NCI-H82 treated with DMSO at 0.1 percent for 48 hours (cell line): Measurements from ENCODE around the gene ESPN.

ENCODE experiments used
- DNase-seq: peaks from one replicate; lab custom pipeline; 2025; ENCODE audit not compliant: unreplicated experiment; lab: John Stamatoyannopoulos, UW

The ESPN gene

DNA sequence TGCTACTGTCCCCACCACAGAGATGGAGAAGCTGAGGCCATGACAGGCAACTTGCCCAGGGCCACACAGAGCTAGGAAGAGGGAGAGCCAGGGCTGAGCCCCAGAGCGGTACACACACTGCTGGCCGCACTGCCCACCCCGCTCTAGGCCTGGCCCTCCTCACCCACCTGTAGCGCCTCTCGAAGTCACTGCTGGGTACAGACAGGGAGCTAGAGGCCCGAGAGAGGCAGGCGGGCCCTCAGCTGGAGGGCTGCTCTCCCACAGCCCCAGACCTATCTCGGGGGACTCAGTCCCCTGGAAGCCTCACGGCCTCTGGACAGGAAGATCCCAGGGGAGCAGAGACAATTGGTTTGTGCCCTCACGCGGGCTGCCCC is 84.2 kb downstream of the ESPN start:
- no peak for DNase-seq

DNA sequence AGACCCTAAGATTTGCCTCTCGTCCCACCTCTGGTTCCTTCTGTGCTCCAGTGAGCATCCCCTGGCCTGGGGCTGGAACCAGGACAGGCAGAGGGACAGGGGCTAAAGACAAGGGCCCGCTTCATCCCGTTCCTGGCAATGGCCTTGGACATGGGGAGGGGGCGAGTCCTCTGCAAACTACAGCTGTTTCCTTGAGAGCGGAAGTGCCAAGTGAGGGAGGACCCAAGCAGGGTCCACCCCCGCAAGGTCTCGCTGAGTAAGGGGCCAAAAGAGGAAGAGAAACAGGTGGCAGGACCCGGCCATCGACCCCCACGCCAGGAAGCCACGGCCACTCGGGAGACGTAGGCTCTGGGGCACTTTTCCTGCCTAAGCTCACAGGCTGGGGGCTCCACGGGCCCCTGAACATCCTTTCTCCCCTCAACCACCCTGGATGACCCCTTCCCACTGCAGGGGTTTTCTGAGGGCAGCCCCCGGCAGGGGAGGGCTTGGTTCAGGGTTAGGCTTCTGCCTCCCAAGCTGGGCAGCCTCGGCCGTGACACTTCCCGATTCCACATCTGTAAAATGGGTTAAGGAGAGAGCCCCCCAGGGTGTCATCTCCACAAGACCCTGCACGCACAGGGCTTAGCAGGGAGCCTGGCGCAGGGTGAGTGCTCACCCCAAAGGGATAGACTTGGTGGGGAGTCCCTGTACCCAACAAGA is 84.8 kb downstream of the ESPN start:
- DNase-seq, result no peak

DNA sequence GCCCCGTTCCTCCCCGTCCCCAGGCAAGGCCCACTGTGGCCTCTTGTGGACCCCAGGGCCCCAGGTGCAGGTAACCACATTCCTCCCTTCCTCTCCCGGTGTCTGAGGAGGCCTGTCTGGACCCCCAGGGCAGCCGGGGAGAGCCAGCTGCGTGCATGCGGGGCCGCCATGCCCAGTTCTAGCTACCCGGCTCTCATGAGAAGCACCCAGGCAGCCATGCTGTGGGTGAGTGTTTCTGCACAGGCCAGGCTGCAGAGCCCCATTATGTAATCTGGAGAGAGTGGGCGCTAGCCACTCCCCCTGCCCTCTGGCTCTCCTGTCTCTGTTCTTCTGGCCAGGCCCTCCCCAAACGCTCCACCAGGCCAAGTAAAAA is 85.3 kb downstream of the ESPN start:
- DNase-seq, result no peak

DNA sequence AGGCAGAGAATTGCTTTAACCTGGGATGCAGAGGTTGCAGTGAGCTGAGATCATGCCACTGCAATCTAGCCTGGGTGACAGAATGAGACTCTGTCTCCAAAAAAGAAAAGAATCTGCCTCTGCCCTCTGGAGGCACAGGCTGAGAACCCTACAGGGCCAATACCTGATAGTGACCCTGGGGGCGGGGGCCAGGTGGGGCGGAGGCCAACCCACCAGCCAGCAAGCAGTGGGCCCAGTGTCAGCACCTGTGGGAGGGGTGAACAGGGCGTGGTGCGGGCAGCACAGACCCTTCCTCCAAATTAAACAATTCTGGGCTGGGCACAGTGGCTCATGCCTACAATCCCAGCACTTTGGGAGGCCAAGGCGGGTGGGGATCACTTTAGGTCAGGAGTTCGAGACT is 85.9 kb downstream of the ESPN start:
- no peak for DNase-seq
